H1 (cell line): ENCODE data around the gene GOLGA8J. TPM values are rescaled to one million over a fixed set of nuclear protein-coding genes. Genes with fewer than 3 reads are reported as not detected.

Experiments used
- CTCF ChIA-PET: fragments of 300-600 bp; sonication (Branson Sonifier 250); formaldehyde crosslinking; loops from one replicate; lab custom pipeline; 2021; ENCODE audit not compliant: partially characterized antibody; lab: Charles Lee
- POLR2A ChIA-PET: fragments of 300-600 bp; sonication (Branson Sonifier 250); formaldehyde crosslinking; loops from one replicate; lab custom pipeline; 2021; ENCODE audit warnings: inconsistent platforms; ENCODE audit not compliant: partially characterized antibody; lab: Charles Lee
- DNase-seq, 2 experiments: peaks; one replicate each; pipeline versions ENCODE4 v3.0.0 to v3.0.0-alpha.2; 2010 to 2022; ENCODE audit warnings: low spot score in 2 of 2, low read depth in 1 of 2, mixed read lengths in 1 of 2
- FAIRE-seq: peaks from 2 replicates; lab custom pipeline; 2011; peaks lifted over from hg19 to GRCh38; lab: Jason Lieb, UNC
- H2AFZ ChIP-seq: 2 replicates; pipeline ENCODE4 v1.8.1; 2012; ENCODE audit warnings: low read length, inconsistent platforms
- H2AK5ac ChIP-seq: 2 replicates; pipeline ENCODE4 v1.6.1; 2013; ENCODE audit warnings: low read depth, low read length
- H2BK120ac ChIP-seq: replicated peaks from 2 replicates; pipeline ENCODE3; 2013; ENCODE audit warnings: low read depth, low read length, inconsistent platforms
- H2BK12ac ChIP-seq: 2 replicates; pipeline ENCODE4 v1.6.1; 2013; ENCODE audit warnings: low read depth, low read length
- H2BK15ac ChIP-seq: 2 replicates; pipeline ENCODE4 v1.6.1; 2013; ENCODE audit warnings: low read length
- H2BK20ac ChIP-seq: 2 replicates; pipeline ENCODE4 v1.6.1; 2013; ENCODE audit warnings: low read length
- H2BK5ac ChIP-seq: 2 replicates; pipeline ENCODE4 v1.6.1; 2013; ENCODE audit warnings: low read depth, low read length
- H3K14ac ChIP-seq: 2 replicates; pipeline ENCODE4 v1.6.1; 2013; ENCODE audit warnings: inconsistent platforms; ENCODE audit not compliant: insufficient read length
- H3K18ac ChIP-seq: 2 replicates; pipeline ENCODE4 v1.6.1; 2013; ENCODE audit warnings: low read length; ENCODE audit errors: extremely low read depth
- H3K23ac ChIP-seq: 2 replicates; pipeline ENCODE4 v1.6.1; 2013; ENCODE audit warnings: inconsistent platforms; ENCODE audit not compliant: insufficient read length
- H3K23me2 ChIP-seq: 2 replicates; pipeline ENCODE4 v1.6.1; 2013; ENCODE audit warnings: low read depth, low read length
- H3K27ac ChIP-seq: 2 replicates; pipeline ENCODE4 v1.6.1; 2011; ENCODE audit warnings: low read depth, low read length, inconsistent platforms
- H3K27me3 ChIP-seq, 4 experiments: replicated peaks in 1 of 4; 1 replicate in 1 of 4; 2 replicates in 3 of 4; pipeline versions ENCODE4 v1.6.1 to v1.8.1; 2011 to 2013; ENCODE audit warnings: low read length in 3 of 4, mild to moderate bottlenecking in 3 of 4, inconsistent platforms in 2 of 4, mixed read lengths in 2 of 4, moderate library complexity in 1 of 4; ENCODE audit not compliant: control insufficient read depth in 3 of 4, insufficient read depth in 3 of 4; ENCODE audit errors: extremely low read depth in 1 of 4
- H3K36me3 ChIP-seq, 4 experiments: 2 replicates each; pipeline versions ENCODE4 v1.6.1 to v1.8.1; 2011 to 2013; ENCODE audit warnings: mild to moderate bottlenecking in 4 of 4, low read length in 3 of 4, moderate library complexity in 2 of 4, control low read depth in 1 of 4, inconsistent platforms in 1 of 4; ENCODE audit not compliant: insufficient read depth in 4 of 4, control insufficient read depth in 2 of 4
- H3K4ac ChIP-seq: replicated peaks from 2 replicates; pipeline ENCODE3; 2013; ENCODE audit warnings: low read length, low read depth, mixed read lengths, inconsistent platforms; ENCODE audit not compliant: insufficient read length
- H3K4me1 ChIP-seq, 4 experiments: replicated peaks in 1 of 4; 1 replicate in 1 of 4; 2 replicates in 3 of 4; pipeline versions ENCODE4 v1.6.1 to v1.8.1; 2011 to 2013; ENCODE audit warnings: low read length in 3 of 4, inconsistent platforms in 2 of 4, mixed read lengths in 1 of 4; ENCODE audit not compliant: insufficient read depth in 4 of 4, control insufficient read depth in 3 of 4
- H3K4me2 ChIP-seq, 2 experiments: 2 replicates each; pipeline versions ENCODE4 v1.6.1 to v1.8.1; 2011 to 2013; ENCODE audit warnings: low read depth in 2 of 2, low read length in 2 of 2, control low read depth in 1 of 2, inconsistent platforms in 1 of 2, mild to moderate bottlenecking in 1 of 2; ENCODE audit not compliant: insufficient read depth in 1 of 2
- H3K4me3 ChIP-seq, 4 experiments: fragments of 200-600, 300-600 bp in 1 of 4; sonication (generic), shearing (Covaris generic), sonication (Bioruptor Twin) in 1 of 4; 2 replicates each; pipeline versions ENCODE4 v1.5.1 to v1.8.1; 2011 to 2016; ENCODE audit warnings: low read length in 4 of 4, low read depth in 3 of 4, control low read depth in 2 of 4, inconsistent platforms in 2 of 4, mild to moderate bottlenecking in 2 of 4, mixed read lengths in 1 of 4, moderate library complexity in 1 of 4; ENCODE audit not compliant: insufficient read depth in 2 of 4; ENCODE audit errors: extremely low read depth in 1 of 4
- H3K56ac ChIP-seq: replicated peaks from 2 replicates; pipeline ENCODE3; 2013; ENCODE audit warnings: low read depth, mild to moderate bottlenecking, mixed read lengths, low read length, inconsistent platforms; ENCODE audit not compliant: insufficient read length
- H3K79me1 ChIP-seq: 2 replicates; pipeline ENCODE4 v1.6.1; 2013; ENCODE audit warnings: low read depth, low read length, control low read depth
- H3K79me2 ChIP-seq, 2 experiments: 2 replicates each; pipeline versions ENCODE4 v1.6.1 to v1.8.1; 2012 to 2013; ENCODE audit warnings: low read length in 2 of 2, mild to moderate bottlenecking in 2 of 2, inconsistent platforms in 1 of 2; ENCODE audit not compliant: insufficient read depth in 2 of 2, control insufficient read depth in 1 of 2
- H3K9ac ChIP-seq, 4 experiments: replicated peaks in 1 of 4; 1 replicate in 1 of 4; 2 replicates in 3 of 4; pipeline versions ENCODE4 v1.6.1 to v1.8.1; 2011 to 2013; ENCODE audit warnings: low read depth in 3 of 4, low read length in 3 of 4, control low read depth in 2 of 4, mild to moderate bottlenecking in 2 of 4, moderate library complexity in 2 of 4, inconsistent platforms in 1 of 4; ENCODE audit errors: extremely low read depth in 1 of 4
- H3K9me3 ChIP-seq, 2 experiments: 2 replicates each; pipeline versions ENCODE4 v1.6.1 to v1.8.1; 2012 to 2013; ENCODE audit warnings: mild to moderate bottlenecking in 2 of 2, moderate library complexity in 2 of 2, control low read depth in 1 of 2, inconsistent platforms in 1 of 2, low read depth in 1 of 2, low read length in 1 of 2, mixed read lengths in 1 of 2; ENCODE audit not compliant: insufficient read depth in 2 of 2
- H4K20me1 ChIP-seq, 2 experiments: replicated peaks in 1 of 2; 2 replicates each; pipeline versions ENCODE3 to v1.8.1; 2011 to 2013; ENCODE audit warnings: inconsistent platforms in 2 of 2, low read length in 2 of 2, mild to moderate bottlenecking in 1 of 2; ENCODE audit not compliant: insufficient read depth in 2 of 2, control insufficient read depth in 1 of 2
- H4K5ac ChIP-seq: 2 replicates; pipeline ENCODE4 v1.6.1; 2013; ENCODE audit warnings: low read length, low read depth, mixed read lengths, inconsistent platforms; ENCODE audit not compliant: insufficient read length
- H4K8ac ChIP-seq: 2 replicates; pipeline ENCODE4 v1.8.0; 2013; ENCODE audit warnings: mild to moderate bottlenecking, moderate library complexity, low read length, inconsistent platforms; ENCODE audit not compliant: insufficient read depth; ENCODE audit errors: extremely low read depth
- H4K91ac ChIP-seq: replicated peaks from 2 replicates; pipeline ENCODE3; 2013; ENCODE audit warnings: low read length, mixed read lengths, inconsistent platforms; ENCODE audit not compliant: insufficient read length
- SIRT6 ChIP-seq: IDR thresholded peaks from one replicate; pipeline ENCODE4 v1.7.1; 2012; ENCODE audit warnings: low read length, inconsistent platforms
- WGBS, 2 experiments: shearing (Covaris generic) in 1 of 2; methylation state at CpG; one replicate each; pipeline versions ENCODE4 v1.1.6 to v1.1.7; 2013 to 2015; ENCODE audit warnings: low lambda C conversion rate in 2 of 2, mixed read lengths in 2 of 2, inconsistent platforms in 1 of 2, low coverage in 1 of 2, missing lambda C conversion rate in 1 of 2; ENCODE audit not compliant: insufficient replicate concordance in 2 of 2, insufficient coverage in 1 of 2, insufficient read length in 1 of 2; ENCODE audit errors: extremely low coverage in 1 of 2, missing lambda C conversion rate in 1 of 2; 5-methylcytosine and 5-hydroxymethylcytosine counted together
- polyA plus RNA-seq, 7 experiments: library from polyadenylated mRNA; depleted of rRNA in 3 of 7; stranded (reverse) in 5 of 7; unstranded in 2 of 7; fragments of >200 nt in 5 of 7; fragments of 200-250 nt in 2 of 7; gene quantifications; 1 replicate in 5 of 7; 2 replicates in 1 of 7; 4 replicates in 1 of 7; pipeline versions ENCODE4 v1.2.1 to v1.2.3, GENCODE V29; 2011 to 2013; ENCODE audit warnings: missing spikeins in 2 of 7, mixed read lengths in 2 of 7
- total RNA-seq: library from RNA; stranded (reverse); fragmentation: NEBNext Ultra II Directional; extraction: Animal tissue kit (Norgen Biotek cat#: 25700); gene quantifications from 2 replicates; pipeline ENCODE4 v1.2.1, GENCODE V29; 2021

GOLGA8J gene
- total and polyA plus RNA-seq, 2 of the 8 experiments (the other 6 are each of a cell fraction or from before 2014, with no cell fraction given), result not detected

DNA sequence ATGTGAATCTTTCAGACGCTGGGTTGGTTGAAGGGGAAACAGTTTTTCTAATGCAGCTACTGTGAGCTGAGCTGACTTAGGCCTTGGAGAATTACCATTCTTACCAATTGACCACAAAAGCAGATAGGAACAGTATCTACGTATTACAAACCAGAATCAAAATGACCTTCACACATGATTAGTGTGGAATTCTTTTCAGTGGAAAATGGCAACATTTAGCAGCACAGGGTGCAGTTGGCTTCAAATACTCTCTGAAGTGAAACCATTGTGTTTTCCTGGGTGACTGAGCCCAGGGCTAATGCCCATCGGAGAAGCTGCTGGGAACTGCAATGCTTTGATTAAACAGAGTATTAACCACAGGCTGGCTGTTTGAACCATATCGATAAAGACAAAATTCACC, 40.2 kb upstream of the GOLGA8J start:
- CTCF ChIA-PET, result no interaction called here
- Histone ChIP-seq H3K4me2 (no peak overlapping the region), H3K79me1 (no peaks in the 10 kb centered on the region), H2BK120ac (no peak overlapping the region), H3K9me3 (no peaks in the 10 kb centered on the region), H3K27me3 (no peaks in the 10 kb centered on the region), H3K4me1 (peaks cover 0 to 6% (median 3%) of the 10 kb centered on the region in 4 experiments; a peak in 6 of 7 replicates), H4K91ac (no peak overlapping the region), H4K20me1 (no peaks in the 10 kb centered on the region), H2BK20ac (no peak overlapping the region), H4K5ac (no peak overlapping the region), H2BK15ac (no peak overlapping the region), H3K23me2 (no peaks in the 10 kb centered on the region), H4K8ac (no peak overlapping the region), H3K4ac (no peak overlapping the region), H2BK12ac (no peak overlapping the region), H3K27ac (no peak overlapping the region), H3K4me3 (no peak overlapping the region), H3K18ac (no peak overlapping the region), H3K36me3 (no peaks in the 10 kb centered on the region), H2BK5ac (no peak overlapping the region), H3K56ac (no peak overlapping the region), H2AFZ (no peak overlapping the region), H3K79me2 (no peaks in the 10 kb centered on the region), H3K23ac (no peak overlapping the region), H2AK5ac (no peak overlapping the region), H3K9ac (no peak overlapping the region), H3K14ac (no peak overlapping the region)
- POLR2A ChIA-PET, result no interaction called here
- DNase-seq (no peak), FAIRE-seq (no peak)
- TF ChIP-seq SIRT6, result no peak
- 81% methylated on average over 4 of the region's 4 CpGs; no CpG with 5 or more reads in 1 of the 2 experiments for WGBS, 2 experiments
